ENCODE results near the gene EIF2D. TPM values are rescaled to one million over a fixed set of nuclear protein-coding genes. Genes with fewer than 3 reads are reported as not detected.

The EIF2D gene
- total and polyA plus RNA-seq, 7 donors, result 21.4 to 41.8 (median 35.7) TPM

DNA sequence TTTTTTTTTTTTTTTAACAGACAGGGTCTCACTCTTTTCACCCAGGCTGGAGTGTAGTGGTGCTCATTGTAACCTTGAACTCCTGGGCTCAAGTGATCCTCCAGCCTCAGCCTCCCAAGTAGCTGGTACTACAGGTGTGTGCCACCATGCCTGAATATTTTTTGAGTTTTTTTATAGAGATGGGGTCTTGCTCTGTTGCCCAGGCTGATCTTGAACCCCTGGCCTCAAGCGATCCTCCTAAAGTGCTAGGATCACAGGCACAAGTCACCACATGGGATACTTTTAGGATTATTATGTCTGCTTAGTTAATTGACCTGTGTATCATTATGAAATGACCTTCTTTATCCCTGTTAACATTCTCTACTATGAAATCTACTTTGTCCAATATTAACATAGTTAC lies 66.9 kb downstream of the EIF2D start:
- Histone ChIP-seq H3K9me3 (no peaks in the 10 kb centered on the region), H3K27ac (no peak overlapping the region), H3K27me3 (ENCODE audit: insufficient read depth in 3 of 3, low read length in 2 of 3) (no peaks in the 10 kb centered on the region), H3K36me3 (ENCODE audit: insufficient read depth in 1 of 2, low read depth in 1 of 2) (no peaks in the 10 kb centered on the region), H3K4me3 (no peak overlapping the region), H3K4me1 (no peaks in the 10 kb centered on the region)
- 94 to 99% (median 97%) methylated on average over 1 of the region's 1 CpG for WGBS, 3 donors
- ATAC-seq, result no peak
- TF ChIP-seq, protein P1, sequence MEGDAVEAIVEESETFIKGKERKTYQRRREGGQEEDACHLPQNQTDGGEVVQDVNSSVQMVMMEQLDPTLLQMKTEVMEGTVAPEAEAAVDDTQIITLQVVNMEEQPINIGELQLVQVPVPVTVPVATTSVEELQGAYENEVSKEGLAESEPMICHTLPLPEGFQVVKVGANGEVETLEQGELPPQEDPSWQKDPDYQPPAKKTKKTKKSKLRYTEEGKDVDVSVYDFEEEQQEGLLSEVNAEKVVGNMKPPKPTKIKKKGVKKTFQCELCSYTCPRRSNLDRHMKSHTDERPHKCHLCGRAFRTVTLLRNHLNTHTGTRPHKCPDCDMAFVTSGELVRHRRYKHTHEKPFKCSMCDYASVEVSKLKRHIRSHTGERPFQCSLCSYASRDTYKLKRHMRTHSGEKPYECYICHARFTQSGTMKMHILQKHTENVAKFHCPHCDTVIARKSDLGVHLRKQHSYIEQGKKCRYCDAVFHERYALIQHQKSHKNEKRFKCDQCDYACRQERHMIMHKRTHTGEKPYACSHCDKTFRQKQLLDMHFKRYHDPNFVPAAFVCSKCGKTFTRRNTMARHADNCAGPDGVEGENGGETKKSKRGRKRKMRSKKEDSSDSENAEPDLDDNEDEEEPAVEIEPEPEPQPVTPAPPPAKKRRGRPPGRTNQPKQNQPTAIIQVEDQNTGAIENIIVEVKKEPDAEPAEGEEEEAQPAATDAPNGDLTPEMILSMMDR (IDR thresholded peaks at IDR 0.05), result no peak
- intact Hi-C loops (cut with DNase I), result loop anchor here (1.0 to 2.0 kb wide), 2 partner anchors 38 to 39 kb away; no protein-coding TSS in a partner anchor
- no peak for DNase-seq

- Histone ChIP-seq H3K36me3 (ENCODE audit: insufficient read depth in 1 of 2, low read depth in 1 of 2) (no peaks in the 10 kb centered on the region), H3K4me1 (no peaks in the 10 kb centered on the region), H3K9me3 (no peaks in the 10 kb centered on the region), H3K4me3 (no peak overlapping the region), H3K27ac (no peak overlapping the region), H3K27me3 (ENCODE audit: insufficient read depth in 3 of 3, low read length in 2 of 3) (no peaks in the 10 kb centered on the region)
- TF ChIP-seq, protein P1 (IDR thresholded peaks at IDR 0.05), result peak; percentile 80
- ATAC-seq (peak; percentile 82 to 89 (median 88)), DNase-seq (peak; percentile 72 to 83)
- intact Hi-C loops (cut with DNase I), result loop anchor here (1.0 to 5.0 kb wide), 3 partner anchors 39 to 52 kb away; no protein-coding TSS in a partner anchor
- 11 to 14% (median 12%) methylated on average over 9 of the region's 9 CpGs for WGBS, 3 donors
These were observed 67.6 kb downstream of the EIF2D start for GRCh38 chr1:206544562-206545257.

Other genes with a start within 250 kb of the EIF2D start
- under 1 TPM; 0.44 to 0.89 (median 0.58) TPM for gene IKBKE, start 142.0 kb downstream of the EIF2D start, total RNA-seq
- gene IKBKE, start 142.0 kb downstream of the EIF2D start, polyA plus RNA-seq, result under 1 TPM; 0.14 to 0.32 (median 0.27) TPM
- gene RASSF5, start 104.9 kb downstream of the EIF2D start, total RNA-seq, result 10 to 100 TPM in 1 of 4 donors, 1 to 10 TPM in 3; 1.5 to 14.6 (median 5.1) TPM
- gene RASSF5, start 104.9 kb downstream of the EIF2D start, polyA plus RNA-seq, result 1 to 10 TPM; 1.1 to 2.8 (median 1.5) TPM
- 1 to 10 TPM in 3 of 4 donors, under 1 TPM in 1; 0.57 to 2.0 (median 1.4) TPM for gene DYRK3, start 23.1 kb upstream of the EIF2D start, total RNA-seq
- gene DYRK3, start 23.1 kb upstream of the EIF2D start, polyA plus RNA-seq, result 1 to 10 TPM in 2 of 3 donors, under 1 TPM in 1; 0.25 to 1.2 (median 1.0) TPM
- 100 to 1,000 TPM in 3 of 4 donors, 10 to 100 TPM in 1; 89.4 to 198 (median 167) TPM for gene MAPKAPK2, start 72.4 kb upstream of the EIF2D start, total RNA-seq
- 100 to 1,000 TPM; 108 to 191 (median 112) TPM for gene MAPKAPK2, start 72.4 kb upstream of the EIF2D start, polyA plus RNA-seq
- not detected for gene IL19, start 158.3 kb upstream of the EIF2D start, total RNA-seq
- gene IL19, start 158.3 kb upstream of the EIF2D start, polyA plus RNA-seq, result not detected
- under 1 TPM in 3 of 4 donors, not detected in 1; 0.32 to 0.44 (median 0.44) TPM for gene IL10, start 160.0 kb upstream of the EIF2D start, total RNA-seq
- under 1 TPM; 0.20 to 0.82 (median 0.22) TPM for gene IL10, start 160.0 kb upstream of the EIF2D start, polyA plus RNA-seq